GM23338 (cell line): ENCODE measurements around the gene TNFRSF11A.

Experiments
- CREB1 ChIP-seq: fragments of 250-450 bp; sonication (Bioruptor Pico); IDR thresholded peaks from 2 replicates; pipeline ENCODE4 v1.5.0; 2020; ENCODE audit warnings: low read depth, mild to moderate bottlenecking, moderate library complexity
- CTCF ChIP-seq, 2 experiments: fragments of 200-600 bp in 1 of 2; sonication (generic) in 1 of 2; conservative IDR thresholded peaks; 2 replicates each; pipeline versions ENCODE4 v1.5.1 to v1.6.1; 2016 to 2017; ENCODE audit warnings: antibody characterized with exemption in 2 of 2, low read depth in 2 of 2, mild to moderate bottlenecking in 2 of 2, moderate library complexity in 1 of 2
- EZH2 ChIP-seq: fragments of 200-600 bp; sonication (generic); IDR thresholded peaks from one replicate; pipeline ENCODE4 v1.8.0; 2017; ENCODE audit warnings: antibody characterized with exemption, mild to moderate bottlenecking, low read depth; ENCODE audit not compliant: unreplicated experiment
- EZH2phosphoT487 ChIP-seq: fragments of 200-600 bp; sonication (generic); IDR thresholded peaks from one replicate; pipeline ENCODE4 v1.8.1; 2018; ENCODE audit warnings: antibody characterized with exemption; ENCODE audit not compliant: unreplicated experiment
- JUNB ChIP-seq: IDR thresholded peaks from one replicate; pipeline ENCODE4 v1.6.1; 2016; ENCODE audit warnings: antibody characterized with exemption; ENCODE audit not compliant: unreplicated experiment
- NANOG ChIP-seq: IDR thresholded peaks from 2 replicates; pipeline ENCODE4 v1.6.1; 2016; ENCODE audit warnings: antibody characterized with exemption, borderline replicate concordance
- POLR2AphosphoS5 ChIP-seq: IDR thresholded peaks from 2 replicates; pipeline ENCODE4 v1.6.1; 2016; ENCODE audit warnings: antibody characterized with exemption, low read depth
- REST ChIP-seq: IDR thresholded peaks from one replicate; pipeline ENCODE4 v1.6.1; 2018; ENCODE audit warnings: antibody characterized with exemption; ENCODE audit not compliant: unreplicated experiment
- STAT1 ChIP-seq: IDR thresholded peaks from one replicate; pipeline ENCODE4 v1.6.1; 2016; ENCODE audit warnings: antibody characterized with exemption; ENCODE audit not compliant: unreplicated experiment
- ZNF114 ChIP-seq: fragments of 250-450 bp; sonication (Bioruptor Pico); IDR thresholded peaks from 2 replicates; pipeline ENCODE4 v1.5.0; 2020; ENCODE audit warnings: mild to moderate bottlenecking, moderate library complexity
- ZNF331 ChIP-seq: fragments of 250-450 bp; sonication (Bioruptor Pico); IDR thresholded peaks from 2 replicates; pipeline ENCODE4 v1.5.0; 2020; ENCODE audit warnings: low read depth, mild to moderate bottlenecking, moderate library complexity
- TF ChIP-seq, protein P1 (sequence below): fragments of 250-450 bp; sonication (Bioruptor Pico); IDR thresholded peaks from 2 replicates; pipeline ENCODE4 v1.5.0; 2020; ENCODE audit warnings: mild to moderate bottlenecking, moderate library complexity

DNA sequence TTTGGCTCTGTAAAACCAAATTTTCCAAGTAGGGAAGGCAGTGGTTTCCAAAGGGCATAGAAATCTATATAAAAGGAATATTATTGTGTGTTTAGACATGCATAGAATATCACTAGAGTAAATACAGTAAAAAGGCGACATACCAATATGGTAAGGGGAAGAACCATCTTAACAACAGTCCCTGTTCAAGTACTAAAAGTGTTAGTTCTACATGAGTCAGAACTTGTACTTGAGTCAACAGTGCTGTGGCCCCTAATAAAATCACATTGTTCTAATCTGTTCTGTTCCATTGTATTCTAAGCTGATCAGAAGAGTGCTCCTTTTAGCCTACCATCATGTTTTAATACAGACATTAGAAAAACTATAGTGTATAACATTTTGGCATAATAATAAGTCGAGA lies 36.1 kb upstream of the TNFRSF11A start:
- no peak for TF ChIP-seq REST
- TF ChIP-seq CTCF (conservative IDR thresholded peaks at IDR 0.05; ENCODE audit: low read depth in 2 of 2) = no peak
- no peak for TF ChIP-seq EZH2
- no peak for TF ChIP-seq EZH2phosphoT487
- TF ChIP-seq STAT1 = no peak
- TF ChIP-seq ZNF331 (CRISPR knock-in tag) = no peak
- TF ChIP-seq JUNB = no peak
- no peak for TF ChIP-seq CREB1 (CRISPR knock-in tag)
- no peak for TF ChIP-seq POLR2AphosphoS5
- no peak for TF ChIP-seq ZNF114
- TF ChIP-seq, protein P1, sequence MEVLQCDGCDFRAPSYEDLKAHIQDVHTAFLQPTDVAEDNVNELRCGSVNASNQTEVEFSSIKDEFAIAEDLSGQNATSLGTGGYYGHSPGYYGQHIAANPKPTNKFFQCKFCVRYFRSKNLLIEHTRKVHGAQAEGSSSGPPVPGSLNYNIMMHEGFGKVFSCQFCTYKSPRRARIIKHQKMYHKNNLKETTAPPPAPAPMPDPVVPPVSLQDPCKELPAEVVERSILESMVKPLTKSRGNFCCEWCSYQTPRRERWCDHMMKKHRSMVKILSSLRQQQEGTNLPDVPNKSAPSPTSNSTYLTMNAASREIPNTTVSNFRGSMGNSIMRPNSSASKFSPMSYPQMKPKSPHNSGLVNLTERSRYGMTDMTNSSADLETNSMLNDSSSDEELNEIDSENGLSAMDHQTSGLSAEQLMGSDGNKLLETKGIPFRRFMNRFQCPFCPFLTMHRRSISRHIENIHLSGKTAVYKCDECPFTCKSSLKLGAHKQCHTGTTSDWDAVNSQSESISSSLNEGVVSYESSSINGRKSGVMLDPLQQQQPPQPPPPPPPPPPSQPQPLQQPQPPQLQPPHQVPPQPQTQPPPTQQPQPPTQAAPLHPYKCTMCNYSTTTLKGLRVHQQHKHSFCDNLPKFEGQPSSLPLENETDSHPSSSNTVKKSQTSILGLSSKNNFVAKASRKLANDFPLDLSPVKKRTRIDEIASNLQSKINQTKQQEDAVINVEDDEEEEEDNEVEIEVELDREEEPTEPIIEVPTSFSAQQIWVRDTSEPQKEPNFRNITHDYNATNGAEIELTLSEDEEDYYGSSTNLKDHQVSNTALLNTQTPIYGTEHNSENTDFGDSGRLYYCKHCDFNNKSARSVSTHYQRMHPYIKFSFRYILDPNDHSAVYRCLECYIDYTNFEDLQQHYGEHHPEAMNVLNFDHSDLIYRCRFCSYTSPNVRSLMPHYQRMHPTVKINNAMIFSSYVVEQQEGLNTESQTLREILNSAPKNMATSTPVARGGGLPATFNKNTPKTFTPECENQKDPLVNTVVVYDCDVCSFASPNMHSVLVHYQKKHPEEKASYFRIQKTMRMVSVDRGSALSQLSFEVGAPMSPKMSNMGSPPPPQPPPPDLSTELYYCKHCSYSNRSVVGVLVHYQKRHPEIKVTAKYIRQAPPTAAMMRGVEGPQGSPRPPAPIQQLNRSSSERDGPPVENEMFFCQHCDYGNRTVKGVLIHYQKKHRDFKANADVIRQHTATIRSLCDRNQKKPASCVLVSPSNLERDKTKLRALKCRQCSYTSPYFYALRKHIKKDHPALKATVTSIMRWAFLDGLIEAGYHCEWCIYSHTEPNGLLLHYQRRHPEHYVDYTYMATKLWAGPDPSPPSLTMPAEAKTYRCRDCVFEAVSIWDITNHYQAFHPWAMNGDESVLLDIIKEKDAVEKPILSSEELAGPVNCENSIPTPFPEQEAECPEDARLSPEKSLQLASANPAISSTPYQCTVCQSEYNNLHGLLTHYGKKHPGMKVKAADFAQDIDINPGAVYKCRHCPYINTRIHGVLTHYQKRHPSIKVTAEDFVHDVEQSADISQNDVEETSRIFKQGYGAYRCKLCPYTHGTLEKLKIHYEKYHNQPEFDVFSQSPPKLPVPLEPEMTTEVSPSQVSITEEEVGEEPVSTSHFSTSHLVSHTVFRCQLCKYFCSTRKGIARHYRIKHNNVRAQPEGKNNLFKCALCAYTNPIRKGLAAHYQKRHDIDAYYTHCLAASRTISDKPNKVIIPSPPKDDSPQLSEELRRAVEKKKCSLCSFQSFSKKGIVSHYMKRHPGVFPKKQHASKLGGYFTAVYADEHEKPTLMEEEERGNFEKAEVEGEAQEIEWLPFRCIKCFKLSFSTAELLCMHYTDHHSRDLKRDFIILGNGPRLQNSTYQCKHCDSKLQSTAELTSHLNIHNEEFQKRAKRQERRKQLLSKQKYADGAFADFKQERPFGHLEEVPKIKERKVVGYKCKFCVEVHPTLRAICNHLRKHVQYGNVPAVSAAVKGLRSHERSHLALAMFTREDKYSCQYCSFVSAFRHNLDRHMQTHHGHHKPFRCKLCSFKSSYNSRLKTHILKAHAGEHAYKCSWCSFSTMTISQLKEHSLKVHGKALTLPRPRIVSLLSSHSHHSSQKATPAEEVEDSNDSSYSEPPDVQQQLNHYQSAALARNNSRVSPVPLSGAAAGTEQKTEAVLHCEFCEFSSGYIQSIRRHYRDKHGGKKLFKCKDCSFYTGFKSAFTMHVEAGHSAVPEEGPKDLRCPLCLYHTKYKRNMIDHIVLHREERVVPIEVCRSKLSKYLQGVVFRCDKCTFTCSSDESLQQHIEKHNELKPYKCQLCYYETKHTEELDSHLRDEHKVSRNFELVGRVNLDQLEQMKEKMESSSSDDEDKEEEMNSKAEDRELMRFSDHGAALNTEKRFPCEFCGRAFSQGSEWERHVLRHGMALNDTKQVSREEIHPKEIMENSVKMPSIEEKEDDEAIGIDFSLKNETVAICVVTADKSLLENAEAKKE (CRISPR knock-in tag) = no peak
- no peak for TF ChIP-seq NANOG
